MM.1S (cell line): ENCODE data around the gene CYP24A1.

Source experiments
- DNase-seq: peaks from one replicate; pipeline ENCODE4 v3.0.0-alpha.2; 2015
- H2AFZ ChIP-seq: fragments of 300-600 bp; sonication (generic); 2 replicates; pipeline ENCODE4 v1.6.0; 2016; ENCODE audit warnings: antibody characterized with exemption, low read length
- H3F3A ChIP-seq: fragments of 300-600 bp; sonication (generic); 2 replicates; pipeline ENCODE4 v1.6.1; 2016; ENCODE audit warnings: mild to moderate bottlenecking, antibody characterized with exemption, low read length, moderate library complexity, mixed read lengths; ENCODE audit not compliant: insufficient read depth
- H3K27ac ChIP-seq: fragments of 300-600 bp; sonication (generic); 2 replicates; pipeline ENCODE4 v1.5.1; 2016; ENCODE audit warnings: mild to moderate bottlenecking, low read length
- H3K27me3 ChIP-seq: fragments of 300-600 bp; sonication (generic); replicated peaks from 2 replicates; pipeline ENCODE4 v1.6.0; 2016; ENCODE audit warnings: low read length; ENCODE audit not compliant: insufficient read depth
- H3K36me3 ChIP-seq: fragments of 300-600 bp; sonication (generic); replicated peaks from 2 replicates; pipeline ENCODE4 v1.6.1; 2016; ENCODE audit warnings: mild to moderate bottlenecking, low read length, mixed read lengths; ENCODE audit not compliant: insufficient read depth
- H3K4me1 ChIP-seq: fragments of 300-600 bp; sonication (generic); 2 replicates; pipeline ENCODE4 v1.6.1; 2016; ENCODE audit warnings: low read length, mixed read lengths
- H3K4me2 ChIP-seq: fragments of 300-600 bp; sonication (generic); 2 replicates; pipeline ENCODE4 v1.6.0; 2016; ENCODE audit warnings: low read depth, low read length
- H3K4me3 ChIP-seq: fragments of 300-600 bp; sonication (generic); 2 replicates; pipeline ENCODE4 v1.5.1; 2016; ENCODE audit warnings: low read length, mixed read lengths
- H3K79me2 ChIP-seq: fragments of 300-600 bp; sonication (generic); 2 replicates; pipeline ENCODE4 v1.6.1; 2016; ENCODE audit warnings: mixed run types, low read length, mixed read lengths
- H3K9ac ChIP-seq: fragments of 300-600 bp; sonication (generic); 2 replicates; pipeline ENCODE4 v1.6.1; 2016; ENCODE audit warnings: low read length, mixed read lengths
- H3K9me2 ChIP-seq: fragments of 300-600 bp; sonication (generic); replicated peaks from 2 replicates; pipeline ENCODE4 v1.6.1; 2016; ENCODE audit warnings: mild to moderate bottlenecking, low read length, mixed read lengths; ENCODE audit not compliant: insufficient read depth
- H3K9me3 ChIP-seq: fragments of 300-600 bp; sonication (generic); replicated peaks from 2 replicates; pipeline ENCODE4 v1.6.1; 2016; ENCODE audit warnings: mild to moderate bottlenecking, low read length, mixed read lengths; ENCODE audit not compliant: insufficient read depth
- H4K20me1 ChIP-seq: fragments of 300-600 bp; sonication (generic); 2 replicates; pipeline ENCODE4 v1.6.1; 2016; ENCODE audit warnings: mild to moderate bottlenecking, low read length, moderate library complexity, mixed read lengths; ENCODE audit not compliant: insufficient read depth
- CTCF ChIP-seq: fragments of 300-600 bp; sonication (generic); IDR thresholded peaks from 2 replicates; pipeline ENCODE4 v1.5.1; 2016; ENCODE audit warnings: antibody characterized with exemption, low read length, mixed read lengths
- EZH2 ChIP-seq: fragments of 300-600 bp; sonication (generic); optimal IDR thresholded peaks from 2 replicates; pipeline ENCODE3; 2017; ENCODE audit warnings: low read depth, mild to moderate bottlenecking, antibody characterized with exemption, low read length, mixed read lengths
- EZH2phosphoT487 ChIP-seq: fragments of 300-600 bp; sonication (generic); IDR thresholded peaks from 2 replicates; pipeline ENCODE4 v1.6.1; 2018; ENCODE audit warnings: antibody characterized with exemption, low read length

CYP24A1 gene

GRCh38 chr20:54106162-54106561, 67.6 kb downstream of the CYP24A1 start:
- Histone ChIP-seq H3K9me2 (no peaks in the 10 kb centered on the region; the same call in 1 of the 2 replicates), H3K9me3 (no peaks in the 10 kb centered on the region), H3K9ac (no peak overlapping the region), H3F3A (no peaks in the 10 kb centered on the region), H2AFZ (no peak overlapping the region), H4K20me1 (no peaks in the 10 kb centered on the region), H3K4me3 (no peak overlapping the region), H3K36me3 (no peaks in the 10 kb centered on the region), H3K79me2 (no peaks in the 10 kb centered on the region), H3K27ac (no peak overlapping the region), H3K27me3 (no peaks in the 10 kb centered on the region), H3K4me1 (no peaks in the 10 kb centered on the region), H3K4me2 (no peak overlapping the region)
- no peak for DNase-seq
- no peak for TF ChIP-seq CTCF
- TF ChIP-seq EZH2: no peak
- TF ChIP-seq EZH2phosphoT487: no peak

- no peak for TF ChIP-seq EZH2phosphoT487
- no peak for TF ChIP-seq EZH2
- TF ChIP-seq CTCF: no peak
- H4K20me1 ChIP-seq: no peaks in the 10 kb centered on the region
- H3K9me2 ChIP-seq: no peaks in the 10 kb centered on the region; the same call in 1 of the 2 replicates
- DNase-seq: no peak
- no peak overlapping the region for H3K27ac ChIP-seq
- H3K4me3 ChIP-seq: no peak overlapping the region
- no peaks in the 10 kb centered on the region for H3K36me3 ChIP-seq
- no peaks in the 10 kb centered on the region for H3K9me3 ChIP-seq
- no peaks in the 10 kb centered on the region for H3F3A ChIP-seq
- no peak overlapping the region for H2AFZ ChIP-seq
- H3K9ac ChIP-seq: no peak overlapping the region
- H3K27me3 ChIP-seq: no peaks in the 10 kb centered on the region
- H3K79me2 ChIP-seq: no peaks in the 10 kb centered on the region
- H3K4me1 ChIP-seq: no peaks in the 10 kb centered on the region
- H3K4me2 ChIP-seq: no peak overlapping the region
Measured at GRCh38 chr20:54105653-54106052, 68.1 kb downstream of the CYP24A1 start.

- no peak overlapping the region for H3K9ac ChIP-seq
- DNase-seq: no peak
- TF ChIP-seq CTCF (no peak), EZH2phosphoT487 (no peak), EZH2 (no peak)
- H3K4me1 ChIP-seq: no peaks in the 10 kb centered on the region
- no peaks in the 10 kb centered on the region for H4K20me1 ChIP-seq
- no peak overlapping the region for H3K4me3 ChIP-seq
- no peaks in the 10 kb centered on the region for H3K9me3 ChIP-seq
- H3K27ac ChIP-seq: no peak overlapping the region
- no peak overlapping the region for H3K4me2 ChIP-seq
- no peaks in the 10 kb centered on the region for H3K27me3 ChIP-seq
- no peak overlapping the region for H2AFZ ChIP-seq
- H3K9me2 ChIP-seq: no peaks in the 10 kb centered on the region
- no peaks in the 10 kb centered on the region for H3K36me3 ChIP-seq
- no peaks in the 10 kb centered on the region for H3F3A ChIP-seq
- no peaks in the 10 kb centered on the region for H3K79me2 ChIP-seq
Measured at GRCh38 chr20:54104781-54105180, 69.0 kb downstream of the CYP24A1 start.
